GM12891 (cell line): ENCODE data around the gene IER5L.

Source experiments
- PAX5 ChIP-seq: IDR thresholded peaks from 2 replicates; pipeline ENCODE4 v1.6.1; 2011; ENCODE audit warnings: low read length, moderate library complexity, mild to moderate bottlenecking; ENCODE audit not compliant: insufficient read depth, severe bottlenecking
- POLR2A ChIP-seq: IDR thresholded peaks from 2 replicates; pipeline ENCODE4 v1.6.1; 2011; ENCODE audit warnings: low read depth, low read length, control low read depth
- POLR2AphosphoS5 ChIP-seq: IDR thresholded peaks from 2 replicates; pipeline ENCODE4 v1.6.1; 2011; ENCODE audit warnings: low read depth, low read length, control low read depth
- POU2F2 ChIP-seq: IDR thresholded peaks from 2 replicates; pipeline ENCODE4 v1.6.1; 2011; ENCODE audit warnings: low read depth, mild to moderate bottlenecking, control low read depth, low read length, moderate library complexity
- SPI1 ChIP-seq: IDR thresholded peaks from 2 replicates; pipeline ENCODE4 v1.6.1; 2011; ENCODE audit warnings: low read depth, low read length, control low read depth
- TAF1 ChIP-seq: IDR thresholded peaks from 2 replicates; pipeline ENCODE4 v1.6.1; 2011; ENCODE audit warnings: low read depth, low read length, control low read depth

- TF ChIP-seq TAF1 (no peak), POLR2A (no peak), POLR2AphosphoS5 (no peak), POU2F2 (no peak), SPI1 (no peak), PAX5 (no peak)
Measured at GRCh38 chr9:129209109-129209508, 31.0 kb upstream of the IER5L start.
